DMS53 treated with DMSO at 0.1 percent for 48 hours (cell line): Measurements from ENCODE around the gene SLC35E2B.

Source experiments
- DNase-seq: peaks from one replicate; lab custom pipeline; 2025; ENCODE audit not compliant: unreplicated experiment; lab: John Stamatoyannopoulos, UW

The SLC35E2B gene

GRCh38 chr1:1614954-1615255 is 77.7 kb downstream of the SLC35E2B start:
- DNase-seq, result no peak

GRCh38 chr1:1614204-1614953 is 78.2 kb downstream of the SLC35E2B start:
- no peak for DNase-seq

GRCh38 chr1:1613509-1614082 is 79.0 kb downstream of the SLC35E2B start:
- no peak for DNase-seq

GRCh38 chr1:1612104-1612400 is 80.5 kb downstream of the SLC35E2B start:
- DNase-seq, result peak; percentile 43

GRCh38 chr1:1610796-1611195 is 81.8 kb downstream of the SLC35E2B start:
- DNase-seq, result no peak

GRCh38 chr1:1609822-1610485 is 82.6 kb downstream of the SLC35E2B start:
- no peak for DNase-seq
